ENCODE measurements around the gene BABAM2. TPM values are rescaled to one million over a fixed set of nuclear protein-coding genes. Genes with fewer than 3 reads are reported as not detected.
A peak's percentile ranks its signal among the peaks of the same experiment; 100 is the strongest.

The BABAM2 gene
- total RNA-seq, 1 donor from 2014 or later = 34.6 TPM

GRCh38 chr2:28359222-28360057 is 468.9 kb downstream of the BABAM2 start:
- peaks cover 14% of the 10 kb centered on the region for H3K27me3 Mint-ChIP-seq (ENCODE audit: insufficient read depth, low read depth)
- no peaks in the 10 kb centered on the region for H3K27me3 ChIP-seq
- H3K4me2 ChIP-seq = no peak overlapping the region
- H3K27ac Mint-ChIP-seq = peak overlapping the region; percentile 6
- H3K27ac ChIP-seq = no peak overlapping the region
- no peak overlapping the region for H3K4me3 ChIP-seq
- peaks cover 8% of the 10 kb centered on the region for H3K4me1 ChIP-seq
- H3K9me3 Mint-ChIP-seq = no peaks in the 10 kb centered on the region
- H3F3A ChIP-seq (ENCODE audit: low read depth) = no peaks in the 10 kb centered on the region
- no peak for TF ChIP-seq EZH2phosphoT487 (IDR thresholded peaks at IDR 0.05)
- TF ChIP-seq CTCF (IDR thresholded peaks at IDR 0.05) = no peak
- TF ChIP-seq EZH2 (IDR thresholded peaks at IDR 0.05) = no peak
- H3K4me3 Mint-ChIP-seq = no peak overlapping the region
- H3K9ac ChIP-seq = no peak overlapping the region
- no peak overlapping the region for H2AFZ ChIP-seq (replicated peaks)
- H3K36me3 Mint-ChIP-seq = no peaks in the 10 kb centered on the region
- H4K20me1 ChIP-seq (ENCODE audit: low read depth) = no peaks in the 10 kb centered on the region
- H3K9me3 ChIP-seq (ENCODE audit: low read depth) = no peaks in the 10 kb centered on the region
- peaks cover 57% of the 10 kb centered on the region for H3K4me1 Mint-ChIP-seq
- no peak for DNase-seq (ENCODE audit: low spot score)
- H3K79me2 ChIP-seq (ENCODE audit: low read depth) = no peaks in the 10 kb centered on the region
- H3K36me3 ChIP-seq = no peaks in the 10 kb centered on the region

- H3K27ac Mint-ChIP-seq = peak overlapping the region; percentile 83
- no peaks in the 10 kb centered on the region for H3K27me3 ChIP-seq
- H3K9me3 Mint-ChIP-seq = no peaks in the 10 kb centered on the region
- no peaks in the 10 kb centered on the region for H3K36me3 ChIP-seq
- no peak overlapping the region for H3K4me2 ChIP-seq
- H4K20me1 ChIP-seq (ENCODE audit: low read depth) = no peaks in the 10 kb centered on the region
- no peaks in the 10 kb centered on the region for H3K36me3 Mint-ChIP-seq
- no peak overlapping the region for H3K9ac ChIP-seq
- H3K27me3 Mint-ChIP-seq (ENCODE audit: insufficient read depth, low read depth) = peaks cover 12% of the 10 kb centered on the region
- no peak overlapping the region for H3K4me3 ChIP-seq
- peaks cover 8% of the 10 kb centered on the region for H3K4me1 ChIP-seq
- H3K79me2 ChIP-seq (ENCODE audit: low read depth) = no peaks in the 10 kb centered on the region
- H3K4me1 Mint-ChIP-seq = peaks cover 59% of the 10 kb centered on the region
- no peaks in the 10 kb centered on the region for H3F3A ChIP-seq (ENCODE audit: low read depth)
- no peak for DNase-seq (ENCODE audit: low spot score)
- H3K9me3 ChIP-seq (ENCODE audit: low read depth) = no peaks in the 10 kb centered on the region
- H3K27ac ChIP-seq = no peak overlapping the region
- no peak overlapping the region for H2AFZ ChIP-seq (replicated peaks)
- no peak overlapping the region for H3K4me3 Mint-ChIP-seq
- no peak for TF ChIP-seq CTCF (IDR thresholded peaks at IDR 0.05)
- TF ChIP-seq EZH2 (IDR thresholded peaks at IDR 0.05) = no peak
- TF ChIP-seq EZH2phosphoT487 (IDR thresholded peaks at IDR 0.05) = no peak
These were observed 469.7 kb downstream of the BABAM2 start for GRCh38 chr2:28360058-28360717.

GRCh38 chr2:28360718-28361293 is 470.3 kb downstream of the BABAM2 start:
- H3K9me3 ChIP-seq (ENCODE audit: low read depth) = no peaks in the 10 kb centered on the region
- no peak overlapping the region for H3K4me3 ChIP-seq
- H3K36me3 ChIP-seq = no peaks in the 10 kb centered on the region
- Mint-ChIP-seq H3K36me3 (no peaks in the 10 kb centered on the region), H3K4me1 (peaks cover 53% of the 10 kb centered on the region), H3K4me3 (no peak overlapping the region), H3K27ac (peak overlapping the region; percentile 79), H3K9me3 (no peaks in the 10 kb centered on the region), H3K27me3 (ENCODE audit: insufficient read depth, low read depth) (peaks cover 11% of the 10 kb centered on the region)
- no peak overlapping the region for H3K9ac ChIP-seq
- H3K4me2 ChIP-seq = no peak overlapping the region
- H3K27me3 ChIP-seq = no peaks in the 10 kb centered on the region
- no peaks in the 10 kb centered on the region for H3K79me2 ChIP-seq (ENCODE audit: low read depth)
- no peak overlapping the region for H3K27ac ChIP-seq
- H3K4me1 ChIP-seq = peaks cover 8% of the 10 kb centered on the region
- TF ChIP-seq EZH2phosphoT487 (IDR thresholded peaks at IDR 0.05) (no peak), EZH2 (IDR thresholded peaks at IDR 0.05) (no peak), CTCF (IDR thresholded peaks at IDR 0.05) (no peak)
- H2AFZ ChIP-seq (replicated peaks) = no peak overlapping the region
- DNase-seq (ENCODE audit: low spot score) = no peak
- H3F3A ChIP-seq (ENCODE audit: low read depth) = no peaks in the 10 kb centered on the region
- no peaks in the 10 kb centered on the region for H4K20me1 ChIP-seq (ENCODE audit: low read depth)

All from neural progenitor cell (in vitro differentiated cells).